A673 (cell line): ENCODE results near the gene PNMA8C.

Source experiments
- CTCF ChIP-seq: fragments of 300-800, 200-600 bp; sonication (generic); conservative IDR thresholded peaks from 2 replicates; pipeline ENCODE4 v1.5.1; 2017; ENCODE audit warnings: low read depth, mild to moderate bottlenecking, antibody characterized with exemption, low read length, moderate library complexity, mixed read lengths
- EZH2 ChIP-seq: fragments of 200-600 bp; sonication (generic); IDR thresholded peaks from 2 replicates; pipeline ENCODE4 v1.6.1; 2017; ENCODE audit warnings: borderline replicate concordance, low read depth, mild to moderate bottlenecking, mixed read lengths, antibody characterized with exemption, low read length; ENCODE audit not compliant: poor library complexity, severe bottlenecking

- TF ChIP-seq EZH2 (no peak), CTCF (no peak)
Observed at GRCh38 chr19:46386996-46387712, 41.6 kb downstream of the PNMA8C start.
